Transverse colon (tissue), 4 donors: ENCODE data around the gene OSGEPL1.

ENCODE experiments used
- CTCF ChIP-seq, 5 experiments: fragments of 200-600 bp in 3 of 5; fragments of 450-650 bp in 2 of 5; sonication (generic) in 3 of 5; IDR thresholded peaks; 1 replicate in 2 of 5; 2 replicates in 3 of 5; pipeline ENCODE4 v1.5.1; 2016 to 2017; ENCODE audit warnings: antibody characterized with exemption in 5 of 5, inconsistent platforms in 3 of 5, mild to moderate bottlenecking in 2 of 5, moderate library complexity in 1 of 5
- POLR2A ChIP-seq: fragments of 450-650 bp; IDR thresholded peaks from one replicate; pipeline ENCODE4 v1.6.1; 2016; ENCODE audit warnings: antibody characterized with exemption, mild to moderate bottlenecking, moderate library complexity
- POLR2AphosphoS5 ChIP-seq, 3 donors: sonication (generic); formaldehyde crosslinking; IDR thresholded peaks; one replicate each; pipeline ENCODE4 v1.6.1; 2016; ENCODE audit warnings: antibody characterized with exemption in 3 of 3

DNA sequence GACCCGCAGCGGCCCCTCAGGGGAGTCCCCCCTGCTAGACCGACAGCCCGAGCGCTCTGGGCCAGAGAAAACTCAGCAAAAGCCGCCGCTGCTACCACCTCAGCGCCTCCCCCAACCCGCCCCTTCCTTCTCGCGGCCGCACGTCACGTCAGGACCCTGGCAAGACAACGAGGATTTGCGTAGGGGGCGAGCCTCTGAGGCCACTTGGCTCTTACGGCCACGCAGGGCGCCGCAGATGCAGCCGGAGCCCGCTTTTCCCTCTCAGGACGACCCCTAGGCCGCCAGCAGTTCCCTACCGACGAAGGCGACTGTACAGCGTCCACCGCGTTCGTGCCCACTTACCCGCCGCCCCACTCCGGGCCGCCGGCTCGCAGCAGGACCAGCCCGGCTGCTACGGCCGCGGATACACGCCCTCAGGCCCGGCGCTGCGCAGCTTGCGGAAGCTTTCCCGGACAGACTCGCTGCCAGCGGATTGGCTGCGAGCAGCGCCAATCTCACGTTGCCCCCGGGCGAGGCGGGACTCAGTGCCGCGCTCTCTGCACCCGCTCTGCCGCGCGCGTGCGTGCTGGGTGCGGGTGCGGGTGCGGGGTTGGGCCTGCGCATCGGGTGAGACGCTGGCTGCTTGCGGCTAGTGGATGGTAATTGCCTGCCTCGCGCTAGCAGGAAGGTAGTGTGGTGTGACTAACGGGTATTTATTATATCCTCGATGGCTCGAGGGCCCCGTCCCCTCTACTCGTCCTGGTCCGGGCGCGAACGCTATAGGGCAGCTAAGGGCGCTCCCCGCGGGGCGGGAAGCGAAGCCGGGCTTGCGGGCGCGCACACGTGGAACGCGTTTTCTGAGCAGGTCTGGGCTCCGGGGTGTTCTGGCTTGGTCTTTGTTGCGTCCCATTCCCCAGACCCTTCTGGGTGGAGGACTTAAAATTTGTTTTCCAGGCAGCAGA lies 21.6 kb upstream of the OSGEPL1 start, which contains the start of the genes ORMDL1 and PMS1:
- TF ChIP-seq CTCF (IDR thresholded peaks at IDR 0.05) (peak in 3 of 5 experiments; percentile 8 to 19 (median 18)), POLR2A (peak; percentile 96), POLR2AphosphoS5 (IDR thresholded peaks at IDR 0.05) (peak; percentile 87 to 96 (median 95))
